ENCODE results near the gene UNCX. TPM values are rescaled to one million over a fixed set of nuclear protein-coding genes. Genes with fewer than 3 reads are reported as not detected.
"Not testable (repeated sequence)": the region's sequence is repeated elsewhere in the genome, so short reads cannot be mapped to it uniquely, and the experiment has no call there.

The UNCX gene
- total RNA-seq, 6 experiments from 2014 or later: not detected

DNA sequence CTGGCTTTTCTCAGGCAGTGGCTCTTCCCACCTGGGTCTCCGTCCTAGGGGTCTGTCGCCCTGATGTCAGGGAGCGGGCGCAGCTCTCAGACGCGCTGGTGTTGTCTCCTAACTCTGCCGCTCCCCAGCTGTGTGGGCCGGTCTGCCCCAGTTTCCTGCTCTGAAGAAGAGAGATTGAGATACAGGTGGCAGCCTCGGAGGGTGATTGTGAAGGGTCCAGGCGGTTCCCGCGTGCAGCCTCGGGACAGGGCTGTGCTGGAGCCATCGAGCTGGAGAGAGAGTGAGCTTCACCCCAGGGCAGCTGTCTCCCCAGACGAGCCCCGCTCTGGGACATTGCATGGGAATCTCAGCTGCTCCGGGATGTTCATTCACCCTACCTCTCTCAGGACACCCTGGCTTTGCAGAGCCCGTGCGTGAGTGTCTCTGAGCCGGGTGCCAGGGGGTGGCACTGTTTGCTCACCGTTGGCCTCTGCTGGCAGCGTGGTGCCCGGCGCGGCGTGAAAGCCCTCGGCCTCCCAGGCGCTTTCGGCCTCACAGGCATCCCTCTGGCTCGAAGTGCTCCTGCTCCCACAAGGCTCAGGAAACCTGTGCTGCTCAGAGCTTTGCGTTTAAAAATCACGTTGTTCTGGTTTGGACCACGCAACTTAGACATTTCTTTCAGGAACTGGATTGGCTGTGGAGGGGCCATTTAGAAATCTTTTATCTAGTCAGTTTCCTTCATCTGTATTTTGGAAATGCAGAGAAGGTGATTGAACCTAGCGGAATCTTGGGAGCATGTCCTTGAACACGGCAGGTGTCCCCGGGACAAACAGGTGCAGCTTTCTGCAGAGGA lies 38.9 kb upstream of the UNCX start:
- H3K4me1 Mint-ChIP-seq (ENCODE audit: low read depth): peaks cover 26% of the 10 kb centered on the region
- TF ChIP-seq, protein P1, sequence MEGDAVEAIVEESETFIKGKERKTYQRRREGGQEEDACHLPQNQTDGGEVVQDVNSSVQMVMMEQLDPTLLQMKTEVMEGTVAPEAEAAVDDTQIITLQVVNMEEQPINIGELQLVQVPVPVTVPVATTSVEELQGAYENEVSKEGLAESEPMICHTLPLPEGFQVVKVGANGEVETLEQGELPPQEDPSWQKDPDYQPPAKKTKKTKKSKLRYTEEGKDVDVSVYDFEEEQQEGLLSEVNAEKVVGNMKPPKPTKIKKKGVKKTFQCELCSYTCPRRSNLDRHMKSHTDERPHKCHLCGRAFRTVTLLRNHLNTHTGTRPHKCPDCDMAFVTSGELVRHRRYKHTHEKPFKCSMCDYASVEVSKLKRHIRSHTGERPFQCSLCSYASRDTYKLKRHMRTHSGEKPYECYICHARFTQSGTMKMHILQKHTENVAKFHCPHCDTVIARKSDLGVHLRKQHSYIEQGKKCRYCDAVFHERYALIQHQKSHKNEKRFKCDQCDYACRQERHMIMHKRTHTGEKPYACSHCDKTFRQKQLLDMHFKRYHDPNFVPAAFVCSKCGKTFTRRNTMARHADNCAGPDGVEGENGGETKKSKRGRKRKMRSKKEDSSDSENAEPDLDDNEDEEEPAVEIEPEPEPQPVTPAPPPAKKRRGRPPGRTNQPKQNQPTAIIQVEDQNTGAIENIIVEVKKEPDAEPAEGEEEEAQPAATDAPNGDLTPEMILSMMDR (IDR thresholded peaks at IDR 0.05): peak; percentile 76
- H3K27ac Mint-ChIP-seq: no peak overlapping the region
- no peaks in the 10 kb centered on the region for H3K9me3 Mint-ChIP-seq
- H3K4me3 Mint-ChIP-seq: no peak overlapping the region
- peaks cover 25% of the 10 kb centered on the region for H3K27me3 Mint-ChIP-seq (ENCODE audit: insufficient read depth)
- no peaks in the 10 kb centered on the region for H3K36me3 Mint-ChIP-seq (ENCODE audit: low read depth)
- DNase-seq: peak; percentile 45

DNA sequence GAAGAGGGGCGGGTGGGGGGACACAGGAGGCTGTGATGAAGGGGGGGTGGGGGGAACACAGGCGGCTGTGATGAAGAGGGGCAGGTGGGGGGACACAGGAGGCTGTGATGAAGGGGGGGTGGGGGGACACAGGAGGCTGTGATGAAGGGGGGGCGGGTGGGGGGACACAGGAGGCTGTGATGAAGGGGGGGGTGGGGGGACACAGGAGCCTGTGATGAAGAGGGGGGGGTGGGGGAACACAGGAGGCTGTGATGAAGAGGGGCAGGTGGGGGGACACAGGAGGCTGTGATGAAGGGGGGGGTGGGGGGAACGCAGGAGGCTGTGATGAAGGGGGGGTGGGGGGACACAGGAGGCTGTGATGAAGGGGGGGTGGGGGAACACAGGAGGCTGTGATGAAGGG lies 36.2 kb upstream of the UNCX start:
- not testable (repeated sequence) for DNase-seq; H3K9me3 Mint-ChIP-seq; H3K27ac Mint-ChIP-seq; H3K36me3 Mint-ChIP-seq (ENCODE audit: low read depth); H3K4me3 Mint-ChIP-seq
- peaks cover 26% of the 10 kb centered on the region for H3K4me1 Mint-ChIP-seq (ENCODE audit: low read depth)
- H3K27me3 Mint-ChIP-seq (ENCODE audit: insufficient read depth): peaks cover 26% of the 10 kb centered on the region

DNA sequence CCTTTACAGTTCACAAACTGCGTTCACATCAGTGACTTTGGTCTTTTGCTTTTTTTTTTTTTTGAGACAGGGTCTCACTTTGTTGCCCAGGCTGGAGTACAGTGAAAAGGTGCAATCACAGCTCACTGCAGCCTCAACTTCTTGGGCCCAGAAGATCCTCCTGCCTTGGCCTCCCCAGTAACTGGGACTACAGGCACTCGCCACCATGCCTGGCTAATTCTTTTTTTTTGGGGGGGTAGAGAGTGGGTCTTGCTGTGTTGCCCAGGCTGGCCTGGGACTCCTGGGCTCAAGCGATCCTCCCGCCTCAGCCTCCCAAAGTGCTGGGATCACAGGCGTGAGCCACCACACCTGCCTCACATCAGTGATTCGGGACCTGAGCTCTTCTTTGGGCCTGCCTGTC lies 35.7 kb upstream of the UNCX start:
- Mint-ChIP-seq H3K27me3 (ENCODE audit: insufficient read depth) (peaks cover 29% of the 10 kb centered on the region), H3K4me3 (no peak overlapping the region), H3K9me3 (no peaks in the 10 kb centered on the region), H3K4me1 (ENCODE audit: low read depth) (peaks cover 25% of the 10 kb centered on the region), H3K27ac (no peak overlapping the region), H3K36me3 (ENCODE audit: low read depth) (no peaks in the 10 kb centered on the region)
- DNase-seq: no peak
- TF ChIP-seq, protein P1 (IDR thresholded peaks at IDR 0.05): no peak

DNA sequence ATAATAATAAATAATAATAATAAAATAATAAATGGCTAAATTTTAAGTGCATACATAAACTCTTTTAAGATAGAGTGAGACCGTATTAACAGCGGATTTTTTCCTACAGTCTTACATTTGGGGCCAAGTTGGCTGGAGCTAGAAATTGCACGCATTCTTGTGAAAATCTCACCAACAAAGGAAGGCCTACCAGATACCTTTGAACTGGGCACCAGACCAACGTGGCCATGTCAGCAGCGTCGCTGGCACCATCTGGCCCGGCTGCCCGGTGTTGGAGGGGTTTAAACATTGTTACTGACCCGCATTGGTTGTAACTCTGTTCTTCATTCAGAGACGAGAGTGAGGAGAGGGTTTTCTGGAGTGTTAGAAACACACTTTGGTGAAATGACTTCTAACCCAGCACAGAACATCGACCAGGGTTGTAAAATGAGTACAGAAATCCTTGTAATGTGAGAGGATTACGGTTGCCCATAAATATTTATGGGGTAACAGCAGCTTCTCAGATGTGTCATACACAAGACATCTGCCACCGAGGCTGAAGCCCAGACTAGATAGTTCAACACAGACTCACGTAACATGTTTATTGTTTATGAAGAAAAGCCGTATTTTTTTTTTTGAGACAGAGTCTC lies 34.6 kb upstream of the UNCX start:
- Mint-ChIP-seq H3K9me3 (no peaks in the 10 kb centered on the region), H3K4me3 (peak overlapping the region; percentile 45; the same call in 1 of the 2 replicates), H3K27me3 (ENCODE audit: insufficient read depth) (peaks cover 31% of the 10 kb centered on the region), H3K27ac (peak overlapping the region; percentile 85), H3K4me1 (ENCODE audit: low read depth) (peaks cover 18% of the 10 kb centered on the region), H3K36me3 (ENCODE audit: low read depth) (no peaks in the 10 kb centered on the region)
- peak; percentile 94 for DNase-seq
- TF ChIP-seq, protein P1 (IDR thresholded peaks at IDR 0.05): no peak

DNA sequence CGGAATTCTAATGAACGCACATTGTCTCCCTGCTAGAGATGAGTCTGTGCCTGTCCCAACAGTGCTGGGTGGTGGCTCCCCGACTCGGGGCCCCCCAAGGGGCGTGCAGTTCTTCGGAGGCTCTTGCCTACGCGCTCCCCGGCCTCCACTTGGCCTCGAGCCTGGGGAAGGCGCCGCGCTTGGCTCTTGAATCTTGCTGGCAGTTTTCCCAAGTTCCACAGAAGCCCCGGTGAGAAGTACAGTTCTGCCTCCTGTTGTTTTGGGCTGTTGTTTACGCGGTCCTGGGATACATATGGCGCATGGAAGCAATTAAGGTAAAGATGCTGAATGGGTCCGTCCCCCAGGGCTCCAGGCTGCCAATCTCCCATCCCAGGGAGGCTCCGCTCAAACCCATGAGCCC lies 32.6 kb upstream of the UNCX start:
- no peak overlapping the region for H3K4me3 Mint-ChIP-seq
- peaks cover 33% of the 10 kb centered on the region for H3K27me3 Mint-ChIP-seq (ENCODE audit: insufficient read depth)
- TF ChIP-seq, protein P1 (IDR thresholded peaks at IDR 0.05): no peak
- peaks cover 18% of the 10 kb centered on the region for H3K4me1 Mint-ChIP-seq (ENCODE audit: low read depth)
- H3K27ac Mint-ChIP-seq: no peak overlapping the region
- no peak for DNase-seq
- H3K9me3 Mint-ChIP-seq: no peaks in the 10 kb centered on the region
- no peaks in the 10 kb centered on the region for H3K36me3 Mint-ChIP-seq (ENCODE audit: low read depth)

DNA sequence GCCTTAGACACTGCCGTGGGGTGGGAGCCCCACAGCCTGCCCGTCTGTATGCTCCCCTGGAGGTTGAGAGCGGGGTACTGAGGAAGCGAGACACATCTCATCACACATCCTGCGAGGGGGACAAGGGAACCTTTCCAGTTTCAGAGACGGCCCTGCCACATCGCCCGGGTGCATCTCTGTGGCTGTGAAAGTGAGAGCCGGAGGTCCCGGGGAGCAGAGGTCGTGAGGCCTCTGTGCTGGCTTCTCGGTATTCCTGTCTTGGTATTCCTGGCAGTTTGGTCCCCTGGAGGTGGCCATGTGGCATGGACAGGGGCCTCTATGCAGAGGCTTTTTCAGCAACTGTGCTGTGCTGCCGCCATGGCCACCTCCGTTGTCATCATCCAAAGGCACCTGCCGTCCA lies 30.8 kb upstream of the UNCX start:
- TF ChIP-seq, protein P1 (IDR thresholded peaks at IDR 0.05): no peak
- no peaks in the 10 kb centered on the region for H3K36me3 Mint-ChIP-seq (ENCODE audit: low read depth)
- H3K27me3 Mint-ChIP-seq (ENCODE audit: insufficient read depth): peaks cover 33% of the 10 kb centered on the region
- H3K9me3 Mint-ChIP-seq: no peaks in the 10 kb centered on the region
- no peak overlapping the region for H3K27ac Mint-ChIP-seq
- peaks cover 18% of the 10 kb centered on the region for H3K4me1 Mint-ChIP-seq (ENCODE audit: low read depth)
- DNase-seq: no peak
- H3K4me3 Mint-ChIP-seq: no peak overlapping the region

DNA sequence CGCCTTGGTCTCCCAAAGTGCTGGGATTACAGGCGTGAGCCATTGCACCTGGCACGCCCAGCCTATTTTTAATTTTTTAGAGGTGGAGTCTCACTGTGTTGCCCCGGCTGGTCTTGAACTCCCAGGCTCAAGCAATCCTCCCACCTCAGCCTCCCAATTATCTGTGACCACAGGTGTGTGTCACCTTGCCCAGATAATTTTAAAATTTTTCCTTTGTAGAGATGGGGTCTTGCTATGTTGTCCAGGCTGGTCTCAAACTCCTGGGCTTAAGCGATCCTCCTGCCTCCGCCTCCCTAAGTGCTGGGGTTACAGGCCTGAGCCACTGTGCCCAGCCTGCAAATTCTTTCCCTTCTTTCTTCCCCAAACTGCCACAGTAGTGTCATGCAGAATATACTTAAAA lies 29.8 kb upstream of the UNCX start:
- not testable (repeated sequence) for H3K4me1 Mint-ChIP-seq (ENCODE audit: low read depth); H3K4me3 Mint-ChIP-seq; H3K9me3 Mint-ChIP-seq; DNase-seq; H3K27ac Mint-ChIP-seq; H3K36me3 Mint-ChIP-seq (ENCODE audit: low read depth)
- H3K27me3 Mint-ChIP-seq (ENCODE audit: insufficient read depth): peaks cover 32% of the 10 kb centered on the region
